Endothelial cell of umbilical vein (primary cell): ENCODE measurements around the gene ATP4A. TPM values are rescaled to one million over a fixed set of nuclear protein-coding genes. Genes with fewer than 3 reads are reported as not detected.

Experiments used
- BruUV-seq: library from RNA; stranded (reverse); fragments of 400-500 nt; replicated peaks from 2 replicates; lab custom pipeline; 2021; lab: Mats Ljungman, UMichigan
- CTCF ChIA-PET: fragments of 300-600, 350-600 bp; sonication (Branson Sonifier 250); formaldehyde crosslinking; loops from one replicate; lab custom pipeline; 2021; ENCODE audit warnings: antibody characterized with exemption, inconsistent platforms; lab: Charles Lee
- POLR2A ChIA-PET: fragments of 300-600, 350-600 bp; sonication (Branson Sonifier 250); formaldehyde crosslinking; loops from one replicate; lab custom pipeline; 2021; ENCODE audit warnings: antibody characterized with exemption, inconsistent platforms; lab: Charles Lee
- DNase-seq: peaks from one replicate; pipeline ENCODE4 v3.0.0-alpha.2; 2011; ENCODE audit warnings: low read depth, low spot score
- FAIRE-seq: peaks from 2 replicates; lab custom pipeline; 2011; peaks lifted over from hg19 to GRCh38; lab: Jason Lieb, UNC
- H2AFZ ChIP-seq: 2 replicates; pipeline ENCODE4 v1.6.0; 2012; ENCODE audit warnings: low read depth, low read length, control low read depth, inconsistent platforms
- H3K27ac ChIP-seq: 2 replicates; pipeline ENCODE4 v1.5.1; 2011; ENCODE audit warnings: low read depth, mild to moderate bottlenecking, control low read depth, low read length, moderate library complexity; ENCODE audit not compliant: insufficient read depth
- H3K27me3 ChIP-seq, 2 experiments: 2 replicates each; pipeline versions ENCODE4 v1.6.0 to v1.6.1; 2011; ENCODE audit warnings: low read length in 2 of 2, mixed read lengths in 1 of 2; ENCODE audit not compliant: control insufficient read depth in 2 of 2, insufficient read depth in 2 of 2
- H3K36me3 ChIP-seq, 2 experiments: 2 replicates in 1 of 2; 3 replicates in 1 of 2; pipeline ENCODE4 v1.5.1; 2011; ENCODE audit warnings: low read length in 2 of 2, mild to moderate bottlenecking in 1 of 2, moderate library complexity in 1 of 2; ENCODE audit not compliant: control insufficient read depth in 2 of 2, insufficient read depth in 2 of 2; ENCODE audit errors: extremely low read depth in 1 of 2
- H3K4me1 ChIP-seq: 3 replicates; pipeline ENCODE4 v1.5.1; 2011; ENCODE audit warnings: mild to moderate bottlenecking, low read length; ENCODE audit not compliant: control insufficient read depth, insufficient read depth; ENCODE audit errors: extremely low read depth
- H3K4me2 ChIP-seq: 2 replicates; pipeline ENCODE4 v1.6.1; 2011; ENCODE audit warnings: low read length, control low read depth, mixed read lengths; ENCODE audit not compliant: insufficient read depth
- H3K4me3 ChIP-seq, 3 experiments: fragments of 200-600 bp in 1 of 3; sonication (generic), shearing (Covaris generic) in 1 of 3; replicated peaks in 1 of 3; 2 replicates each; pipeline ENCODE4 v1.5.1; 2011 to 2016; ENCODE audit warnings: control low read depth in 3 of 3, low read length in 3 of 3, mild to moderate bottlenecking in 2 of 3, inconsistent platforms in 1 of 3, low read depth in 1 of 3, moderate library complexity in 1 of 3; ENCODE audit not compliant: insufficient read depth in 1 of 3
- H3K79me2 ChIP-seq: 2 replicates; pipeline ENCODE4 v1.6.0; 2012; ENCODE audit warnings: low read length, inconsistent platforms; ENCODE audit not compliant: control insufficient read depth, insufficient read depth
- H3K9ac ChIP-seq: replicated peaks from 2 replicates; pipeline ENCODE3; 2011; ENCODE audit warnings: low read length, control low read depth; ENCODE audit not compliant: insufficient read depth; ENCODE audit errors: extremely low read depth
- H3K9me1 ChIP-seq: replicated peaks from 3 replicates; pipeline ENCODE4 v1.6.0; 2011; ENCODE audit warnings: mild to moderate bottlenecking, low read length; ENCODE audit not compliant: control insufficient read depth, insufficient read depth; ENCODE audit errors: extremely low read depth
- H3K9me3 ChIP-seq: replicated peaks from 2 replicates; pipeline ENCODE4 v1.5.1; 2012; ENCODE audit warnings: low read length, inconsistent platforms; ENCODE audit not compliant: control insufficient read depth, insufficient read depth
- H4K20me1 ChIP-seq: replicated peaks from 2 replicates; pipeline ENCODE3; 2011; ENCODE audit warnings: mild to moderate bottlenecking, low read length; ENCODE audit not compliant: control insufficient read depth, insufficient read depth; ENCODE audit errors: extremely low read depth
- FOS ChIP-seq: IDR thresholded peaks from 2 replicates; pipeline ENCODE4 v1.6.1; 2011; ENCODE audit warnings: mild to moderate bottlenecking, low read length, moderate library complexity, borderline replicate concordance; ENCODE audit not compliant: insufficient read depth
- MAX ChIP-seq: IDR thresholded peaks from 2 replicates; pipeline ENCODE4 v1.6.1; 2011; ENCODE audit not compliant: insufficient read depth, insufficient read length
- MYC ChIP-seq: IDR thresholded peaks from one replicate; pipeline ENCODE4 v1.6.1; 2011; ENCODE audit warnings: mild to moderate bottlenecking, low read depth, low read length
- POLR2A ChIP-seq: IDR thresholded peaks from 2 replicates; pipeline ENCODE4 v1.6.1; 2012; ENCODE audit warnings: low read depth, mild to moderate bottlenecking, control low read depth, low read length
- dilution Hi-C: fragments of 300-500 bp; cut with MboI; formaldehyde crosslinking; loops from one replicate; pipeline ENCODE4 v1.15.0; 2019; ENCODE audit warnings: low sequenced_read_pairs; ENCODE audit not compliant: extremely low pct_ligation_motif_present
- intact Hi-C: fragments of 100-400 bp; cut with micrococcal nuclease; formaldehyde crosslinking; loops from one replicate; pipeline ENCODE4 v1.10.0; 2022
- polyA plus RNA-seq, 4 experiments: library from polyadenylated mRNA; depleted of rRNA in 3 of 4; stranded (reverse) in 3 of 4; unstranded in 1 of 4; fragments of >200 nt; gene quantifications; 2 replicates each; pipeline versions ENCODE4 v1.2.1 to v1.2.3, GENCODE V29; 2011 to 2012; ENCODE audit warnings: missing spikeins in 1 of 4
- total RNA-seq: library from RNA; stranded (reverse); gene quantifications from 2 replicates; pipeline ENCODE4 v1.2.3, GENCODE V29; 2021
- TF ChIP-seq, protein P1 (sequence below), 2 donors: IDR thresholded peaks; 1 replicate in 1 of 2; 2 replicates in 1 of 2; pipeline ENCODE4 v1.5.1; 2011; ENCODE audit warnings: low read length in 2 of 2, mild to moderate bottlenecking in 2 of 2, moderate library complexity in 2 of 2, control low read depth in 1 of 2, inconsistent platforms in 1 of 2, low read depth in 1 of 2; ENCODE audit not compliant: insufficient read depth in 1 of 2; ENCODE audit errors: extremely low read depth in 1 of 2

The ATP4A gene
- total and polyA plus RNA-seq, 2 donors (not counting 3 experiments of a cell fraction or from before 2014, with no cell fraction given), result not detected

DNA sequence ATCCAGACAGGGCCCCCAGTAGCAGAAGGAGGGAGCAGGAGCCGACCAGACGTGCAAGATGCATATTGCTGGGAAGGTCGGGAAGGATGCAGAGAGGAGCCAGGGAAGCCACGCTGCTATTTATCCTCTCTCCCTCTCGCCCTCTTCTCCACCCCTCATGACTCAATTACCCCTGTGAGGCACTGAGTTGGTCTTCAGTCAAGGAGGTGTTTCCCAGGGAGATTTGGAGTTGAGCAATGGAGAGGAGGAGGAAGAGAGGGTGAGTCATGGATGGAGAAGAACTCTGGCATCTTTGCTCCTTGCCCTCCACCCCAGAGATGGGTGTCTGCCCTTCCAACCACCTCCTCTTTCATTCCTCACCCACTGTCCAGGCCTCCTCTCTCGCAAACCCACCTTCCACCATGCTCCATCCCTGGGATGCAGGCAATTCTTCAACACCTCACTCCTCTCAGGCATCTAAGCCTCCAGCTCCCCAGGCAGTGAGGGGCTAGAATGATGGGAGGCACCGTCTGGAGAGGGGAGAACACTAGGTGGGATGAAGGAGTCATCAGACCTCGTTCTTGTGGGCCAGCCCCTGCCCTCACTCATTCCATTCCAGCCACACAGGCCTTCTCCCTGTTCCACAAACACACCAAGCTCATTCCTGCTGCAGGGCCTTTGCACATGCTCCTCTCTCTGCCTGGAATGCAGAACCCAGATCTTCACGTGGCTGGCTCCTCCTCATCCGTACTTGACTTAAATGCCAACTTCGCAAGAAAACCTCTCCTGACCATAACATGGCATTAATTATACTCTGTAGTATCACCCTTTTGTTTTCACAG, 35.0 kb downstream of the ATP4A start, which contains the start of gene SBSN:
TSS of gene SBSN (minus strand) at position 94 of the 821 bp plus-strand sequence. CDS start at position 64, 30 bp downstream.
- no peaks in the 10 kb centered on the region for H3K36me3 ChIP-seq
- peaks cover 5 to 14% of the 10 kb centered on the region in 2 experiments for H3K27me3 ChIP-seq
- H3K9ac ChIP-seq, result no peak within 1 kb of the TSS
- H3K4me2 ChIP-seq, result no peak within 1 kb of the TSS
- H3K4me3 ChIP-seq, result no peak within 1 kb of the TSS
- POLR2A ChIA-PET, result no interaction called here
- no peak within 1 kb of the TSS for H3K27ac ChIP-seq
- no peak within 1 kb of the TSS for H2AFZ ChIP-seq
- TF ChIP-seq, protein P1, sequence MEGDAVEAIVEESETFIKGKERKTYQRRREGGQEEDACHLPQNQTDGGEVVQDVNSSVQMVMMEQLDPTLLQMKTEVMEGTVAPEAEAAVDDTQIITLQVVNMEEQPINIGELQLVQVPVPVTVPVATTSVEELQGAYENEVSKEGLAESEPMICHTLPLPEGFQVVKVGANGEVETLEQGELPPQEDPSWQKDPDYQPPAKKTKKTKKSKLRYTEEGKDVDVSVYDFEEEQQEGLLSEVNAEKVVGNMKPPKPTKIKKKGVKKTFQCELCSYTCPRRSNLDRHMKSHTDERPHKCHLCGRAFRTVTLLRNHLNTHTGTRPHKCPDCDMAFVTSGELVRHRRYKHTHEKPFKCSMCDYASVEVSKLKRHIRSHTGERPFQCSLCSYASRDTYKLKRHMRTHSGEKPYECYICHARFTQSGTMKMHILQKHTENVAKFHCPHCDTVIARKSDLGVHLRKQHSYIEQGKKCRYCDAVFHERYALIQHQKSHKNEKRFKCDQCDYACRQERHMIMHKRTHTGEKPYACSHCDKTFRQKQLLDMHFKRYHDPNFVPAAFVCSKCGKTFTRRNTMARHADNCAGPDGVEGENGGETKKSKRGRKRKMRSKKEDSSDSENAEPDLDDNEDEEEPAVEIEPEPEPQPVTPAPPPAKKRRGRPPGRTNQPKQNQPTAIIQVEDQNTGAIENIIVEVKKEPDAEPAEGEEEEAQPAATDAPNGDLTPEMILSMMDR (IDR thresholded peaks at IDR 0.05; ENCODE audit: extremely low read depth in 1 of 2, insufficient read depth in 1 of 2, low read depth in 1 of 2, low read length in 2 of 2), result no peak
- TF ChIP-seq MAX (no peak), MYC (no peak), FOS (no peak), POLR2A (no peak)
- CTCF ChIA-PET, result interaction anchor here (1.0 to 1.3 kb wide), 2 partner anchors 11 to 18 kb away, joined by 3 read pairs; no protein-coding TSS in a partner anchor
- no peak for FAIRE-seq
- dilution Hi-C loops (no loop called here), intact Hi-C loops (no loop called here)
- no TSS peak for BruUV-seq
- no peak for DNase-seq
- H3K4me1 ChIP-seq, result no peaks in the 10 kb centered on the region
- no peaks in the 10 kb centered on the region for H3K79me2 ChIP-seq
- H3K9me1 ChIP-seq, result no peaks in the 10 kb centered on the region
- H4K20me1 ChIP-seq, result no peaks in the 10 kb centered on the region
- H3K9me3 ChIP-seq, result no peaks in the 10 kb centered on the region
